Hepatocyte (in vitro differentiated cells): ENCODE data around the gene TPD52L2.

Source experiments
- EZH2 ChIP-seq: fragments of 200-600 bp; sonication (generic); IDR thresholded peaks from 2 replicates; pipeline ENCODE4 v1.6.1; 2016; ENCODE audit warnings: antibody characterized with exemption, mild to moderate bottlenecking, borderline replicate concordance
- TF ChIP-seq, protein P1 (sequence below): fragments of 200-600 bp; sonication (generic); IDR thresholded peaks from 2 replicates; pipeline ENCODE4 v1.5.1; 2016; ENCODE audit warnings: antibody characterized with exemption, mild to moderate bottlenecking; ENCODE audit not compliant: poor library complexity

DNA sequence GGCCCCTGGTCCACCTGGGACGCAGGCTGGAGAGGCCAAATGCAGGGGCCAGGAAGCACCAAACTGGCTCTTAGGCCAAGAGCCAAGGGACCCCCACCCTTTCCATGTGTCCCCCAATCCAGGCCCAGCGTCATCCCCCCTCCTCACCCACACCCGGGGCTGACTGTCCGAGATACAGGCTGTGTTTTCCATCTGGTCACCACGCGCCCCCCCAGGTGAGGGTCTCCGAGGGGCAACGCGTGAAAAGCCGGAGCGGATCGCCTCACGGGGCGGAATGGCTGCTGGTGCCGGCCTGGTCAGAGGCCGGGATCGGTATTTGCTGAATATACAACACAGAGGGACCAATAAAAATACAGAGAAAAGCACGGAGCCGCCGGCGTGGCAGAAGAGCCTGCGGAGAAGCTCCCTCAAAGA is 9.0 kb upstream of the TPD52L2 start:
- TF ChIP-seq EZH2 = no peak
- TF ChIP-seq, protein P1, sequence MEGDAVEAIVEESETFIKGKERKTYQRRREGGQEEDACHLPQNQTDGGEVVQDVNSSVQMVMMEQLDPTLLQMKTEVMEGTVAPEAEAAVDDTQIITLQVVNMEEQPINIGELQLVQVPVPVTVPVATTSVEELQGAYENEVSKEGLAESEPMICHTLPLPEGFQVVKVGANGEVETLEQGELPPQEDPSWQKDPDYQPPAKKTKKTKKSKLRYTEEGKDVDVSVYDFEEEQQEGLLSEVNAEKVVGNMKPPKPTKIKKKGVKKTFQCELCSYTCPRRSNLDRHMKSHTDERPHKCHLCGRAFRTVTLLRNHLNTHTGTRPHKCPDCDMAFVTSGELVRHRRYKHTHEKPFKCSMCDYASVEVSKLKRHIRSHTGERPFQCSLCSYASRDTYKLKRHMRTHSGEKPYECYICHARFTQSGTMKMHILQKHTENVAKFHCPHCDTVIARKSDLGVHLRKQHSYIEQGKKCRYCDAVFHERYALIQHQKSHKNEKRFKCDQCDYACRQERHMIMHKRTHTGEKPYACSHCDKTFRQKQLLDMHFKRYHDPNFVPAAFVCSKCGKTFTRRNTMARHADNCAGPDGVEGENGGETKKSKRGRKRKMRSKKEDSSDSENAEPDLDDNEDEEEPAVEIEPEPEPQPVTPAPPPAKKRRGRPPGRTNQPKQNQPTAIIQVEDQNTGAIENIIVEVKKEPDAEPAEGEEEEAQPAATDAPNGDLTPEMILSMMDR = no peak
